Measurements from ENCODE around the gene LARGE1. TPM values are rescaled to one million over a fixed set of nuclear protein-coding genes. Genes with fewer than 3 reads are reported as not detected.

The LARGE1 gene
- total and polyA plus RNA-seq, 9 of the 15 experiments (the other 6 are each of a cell fraction or from before 2014, with no cell fraction given), result 0.01 to 0.66 (median 0.14) TPM; not detected in 2

DNA sequence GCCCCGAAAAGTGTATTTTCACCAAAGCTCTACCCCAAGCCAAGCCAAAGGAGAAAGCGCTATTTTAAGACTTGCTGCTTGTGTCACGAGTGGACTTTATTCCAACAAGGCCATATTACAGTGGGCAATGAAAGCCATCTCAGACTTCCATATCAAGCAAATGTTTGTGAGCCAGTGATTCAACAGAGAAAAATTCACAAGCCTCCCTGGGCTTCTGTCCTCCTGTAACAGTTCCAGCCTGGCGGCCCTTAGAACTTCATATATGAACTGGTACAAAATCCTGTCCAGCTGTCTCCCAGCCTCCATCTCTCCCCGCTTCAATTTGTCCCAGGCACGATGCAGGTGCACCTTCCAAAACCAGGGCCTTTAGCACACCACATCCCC lies 11.2 kb downstream of the LARGE1 start:
- TF ChIP-seq ZNF707 (CRISPR knock-in tag; conservative IDR thresholded peaks at IDR 0.05) (no peak), DNMT1 (IDR thresholded peaks at IDR 0.05) (no peak), ZBTB40 (IDR thresholded peaks at IDR 0.05) (no peak), ZBTB40 (CRISPR knock-in tag; IDR thresholded peaks at IDR 0.05) (no peak), MCM3 (IDR thresholded peaks at IDR 0.05) (no peak), ZNF324 (CRISPR knock-in tag; IDR thresholded peaks at IDR 0.05) (no peak)
- TF ChIP-seq, protein P1, sequence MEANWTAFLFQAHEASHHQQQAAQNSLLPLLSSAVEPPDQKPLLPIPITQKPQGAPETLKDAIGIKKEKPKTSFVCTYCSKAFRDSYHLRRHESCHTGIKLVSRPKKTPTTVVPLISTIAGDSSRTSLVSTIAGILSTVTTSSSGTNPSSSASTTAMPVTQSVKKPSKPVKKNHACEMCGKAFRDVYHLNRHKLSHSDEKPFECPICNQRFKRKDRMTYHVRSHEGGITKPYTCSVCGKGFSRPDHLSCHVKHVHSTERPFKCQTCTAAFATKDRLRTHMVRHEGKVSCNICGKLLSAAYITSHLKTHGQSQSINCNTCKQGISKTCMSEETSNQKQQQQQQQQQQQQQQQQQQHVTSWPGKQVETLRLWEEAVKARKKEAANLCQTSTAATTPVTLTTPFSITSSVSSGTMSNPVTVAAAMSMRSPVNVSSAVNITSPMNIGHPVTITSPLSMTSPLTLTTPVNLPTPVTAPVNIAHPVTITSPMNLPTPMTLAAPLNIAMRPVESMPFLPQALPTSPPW (CRISPR knock-in tag; IDR thresholded peaks at IDR 0.05), result no peak
- TF ChIP-seq, protein P2, sequence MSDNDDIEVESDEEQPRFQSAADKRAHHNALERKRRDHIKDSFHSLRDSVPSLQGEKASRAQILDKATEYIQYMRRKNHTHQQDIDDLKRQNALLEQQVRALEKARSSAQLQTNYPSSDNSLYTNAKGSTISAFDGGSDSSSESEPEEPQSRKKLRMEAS (CRISPR knock-in tag; IDR thresholded peaks at IDR 0.05), result no peak
- TF ChIP-seq, protein P3, sequence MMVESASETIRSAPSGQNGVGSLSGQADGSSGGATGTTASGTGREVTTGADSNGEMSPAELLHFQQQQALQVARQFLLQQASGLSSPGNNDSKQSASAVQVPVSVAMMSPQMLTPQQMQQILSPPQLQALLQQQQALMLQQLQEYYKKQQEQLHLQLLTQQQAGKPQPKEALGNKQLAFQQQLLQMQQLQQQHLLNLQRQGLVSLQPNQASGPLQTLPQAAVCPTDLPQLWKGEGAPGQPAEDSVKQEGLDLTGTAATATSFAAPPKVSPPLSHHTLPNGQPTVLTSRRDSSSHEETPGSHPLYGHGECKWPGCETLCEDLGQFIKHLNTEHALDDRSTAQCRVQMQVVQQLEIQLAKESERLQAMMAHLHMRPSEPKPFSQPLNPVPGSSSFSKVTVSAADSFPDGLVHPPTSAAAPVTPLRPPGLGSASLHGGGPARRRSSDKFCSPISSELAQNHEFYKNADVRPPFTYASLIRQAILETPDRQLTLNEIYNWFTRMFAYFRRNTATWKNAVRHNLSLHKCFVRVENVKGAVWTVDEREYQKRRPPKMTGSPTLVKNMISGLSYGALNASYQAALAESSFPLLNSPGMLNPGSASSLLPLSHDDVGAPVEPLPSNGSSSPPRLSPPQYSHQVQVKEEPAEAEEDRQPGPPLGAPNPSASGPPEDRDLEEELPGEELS (CRISPR knock-in tag; IDR thresholded peaks at IDR 0.05; ENCODE audit: borderline replicate concordance), result no peak
- Histone ChIP-seq H3K9me1 (ENCODE audit: control insufficient read depth, insufficient read depth, low read length) (no peaks in the 10 kb centered on the region), H3K4me3 (no peak overlapping the region), H3K27me3 (ENCODE audit: control insufficient read depth in 2 of 2, insufficient read depth in 2 of 2, low read length in 2 of 2) (no peaks in the 10 kb centered on the region), H2AFZ (ENCODE audit: low read depth, low read length) (no peak overlapping the region), H3K9ac (ENCODE audit: insufficient read depth in 1 of 2, low read depth in 2 of 2, low read length in 2 of 2) (no peak overlapping the region), H3K79me2 (ENCODE audit: control insufficient read depth, insufficient read depth, low read length) (no peaks in the 10 kb centered on the region), H3K4me2 (ENCODE audit: insufficient read depth, low read length) (no peak overlapping the region), H3K27ac (ENCODE audit: extremely low read depth, low read depth, low read length) (no peak overlapping the region), H3K36me3 (ENCODE audit: control insufficient read depth, insufficient read depth, low read length) (no peaks in the 10 kb centered on the region), H4K20me1 (replicated peaks; ENCODE audit: control insufficient read depth, insufficient read depth, low read length) (no peaks in the 10 kb centered on the region), H3K9me3 (replicated peaks; ENCODE audit: control insufficient read depth, insufficient read depth, low read depth, low read length) (no peaks in the 10 kb centered on the region), H3K4me1 (replicated peaks in 1 of 2; ENCODE audit: control insufficient read depth in 2 of 2, insufficient read depth in 2 of 2, low read length in 2 of 2) (no peaks in the 10 kb centered on the region)
- ATAC-seq (no peak), DNase-seq (ENCODE audit: extremely low read depth in 1 of 4, low spot score in 3 of 4) (no peak), FAIRE-seq (no peak)
- 0% methylated on average over 6 of the region's 6 CpGs for WGBS (ENCODE audit: insufficient coverage, low coverage, missing lambda C conversion rate)
- POLR2A ChIA-PET, result no interaction called here
- intact Hi-C loops (cut with micrococcal nuclease) (no loop called here), in situ Hi-C loops (cut with MboI) (no loop called here)
- CTCF ChIA-PET (ENCODE audit: low intra/inter-chr PET ratio), result no interaction called here
- no TSS peak for BruUV-seq (replicated peaks)

All from K562 (cell line).